Endodermal cell (in vitro differentiated cells): Measurements from ENCODE around the gene XKR7. TPM values are rescaled to one million over a fixed set of nuclear protein-coding genes. Genes with fewer than 3 reads are reported as not detected.

ENCODE experiments used
- DNase-seq: peaks from one replicate; pipeline ENCODE4 v3.0.0-alpha.2; 2017
- H3K27ac ChIP-seq: 2 replicates; pipeline ENCODE4 v1.5.1; 2013; ENCODE audit warnings: mild to moderate bottlenecking, low read depth, low read length, moderate library complexity
- H3K27me3 ChIP-seq: 2 replicates; pipeline ENCODE4 v1.6.1; 2013; ENCODE audit warnings: mild to moderate bottlenecking, low read length, moderate library complexity; ENCODE audit not compliant: insufficient read depth, control insufficient read depth, poor library complexity, severe bottlenecking
- H3K36me3 ChIP-seq: 2 replicates; pipeline ENCODE4 v1.7.0; 2013; ENCODE audit warnings: mild to moderate bottlenecking, low read length, moderate library complexity; ENCODE audit not compliant: control insufficient read depth, insufficient read depth
- H3K4me1 ChIP-seq: one replicate; pipeline ENCODE4 v1.7.0; 2013; ENCODE audit warnings: low read length; ENCODE audit not compliant: control insufficient read depth, insufficient read depth
- H3K4me3 ChIP-seq: 2 replicates; pipeline ENCODE4 v1.5.1; 2013; ENCODE audit warnings: mild to moderate bottlenecking, low read length, moderate library complexity
- H3K9ac ChIP-seq: 2 replicates; pipeline ENCODE4 v1.6.1; 2013; ENCODE audit warnings: mild to moderate bottlenecking, low read length, moderate library complexity; ENCODE audit not compliant: poor library complexity, severe bottlenecking; ENCODE audit errors: extremely low read depth
- H3K9me3 ChIP-seq: 2 replicates; pipeline ENCODE4 v1.6.1; 2013; ENCODE audit warnings: mild to moderate bottlenecking, low read length, moderate library complexity; ENCODE audit not compliant: control insufficient read depth
- H3K27ac Mint-ChIP-seq: 2 replicates; pipeline ENCODE4 v1.8.0; 2020; ENCODE audit warnings: mixed read lengths
- H3K27me3 Mint-ChIP-seq: 2 replicates; pipeline ENCODE4 v1.8.0; 2021; ENCODE audit warnings: mild to moderate bottlenecking, mixed read lengths; ENCODE audit not compliant: insufficient read depth
- H3K36me3 Mint-ChIP-seq: 2 replicates; pipeline ENCODE4 v1.8.0; 2020; ENCODE audit warnings: low read depth, mixed read lengths
- H3K4me1 Mint-ChIP-seq: 2 replicates; pipeline ENCODE4 v1.8.0; 2020; ENCODE audit warnings: mixed read lengths
- H3K4me3 Mint-ChIP-seq: 2 replicates; pipeline ENCODE4 v1.8.0; 2020; ENCODE audit warnings: mild to moderate bottlenecking, moderate library complexity, mixed read lengths
- H3K9me3 Mint-ChIP-seq: 2 replicates; pipeline ENCODE4 v1.8.0; 2020; ENCODE audit warnings: mild to moderate bottlenecking, mixed read lengths
- CTCF ChIP-seq: fragments of 200-600 bp; sonication (generic); conservative IDR thresholded peaks from 2 replicates; pipeline ENCODE4 v1.5.0; 2021; ENCODE audit warnings: antibody characterized with exemption, mild to moderate bottlenecking
- WGBS, 2 experiments: methylation state at CpG; one replicate each; pipeline versions ENCODE4 v1.1.5 to v1.1.7; 2013; ENCODE audit warnings: missing lambda C conversion rate in 2 of 2, mixed read lengths in 1 of 2; ENCODE audit not compliant: insufficient coverage in 1 of 2, insufficient read length in 1 of 2; 5-methylcytosine and 5-hydroxymethylcytosine counted together
- total RNA-seq, 2 donors: library from RNA; stranded (reverse); fragmentation: NEBNext Ultra II Directional in 1 of 2; extraction: Animal tissue kit (Norgen Biotek cat#: 25700) in 1 of 2; gene quantifications; 2 replicates in 1 of 2; 3 replicates in 1 of 2; pipeline ENCODE4 v1.2.1, GENCODE V29; 2021

XKR7 gene
- total RNA-seq, 2 donors from 2014 or later, result 2.7 to 3.1 TPM

GRCh38 chr20:31998246-31998645 lies 30.3 kb downstream of the XKR7 start:
- Mint-ChIP-seq H3K4me3 (no peak overlapping the region), H3K9me3 (no peaks in the 10 kb centered on the region), H3K36me3 (no peaks in the 10 kb centered on the region), H3K27ac (no peak overlapping the region), H3K4me1 (no peaks in the 10 kb centered on the region), H3K27me3 (peaks cover 71% of the 10 kb centered on the region)
- 86 to 88% methylated on average over 1 to 2 of the region's 2 CpGs for WGBS, 2 experiments
- H3K4me3 ChIP-seq, result no peak overlapping the region
- H3K9me3 ChIP-seq, result no peaks in the 10 kb centered on the region
- H3K9ac ChIP-seq, result no peak overlapping the region
- H3K27me3 ChIP-seq, result peaks cover 28% of the 10 kb centered on the region
- no peak for TF ChIP-seq CTCF
- no peak overlapping the region for H3K27ac ChIP-seq
- H3K36me3 ChIP-seq, result no peaks in the 10 kb centered on the region
- H3K4me1 ChIP-seq, result peaks cover 2% of the 10 kb centered on the region
- no peak for DNase-seq

- no peak overlapping the region for H3K4me3 ChIP-seq
- H3K9ac ChIP-seq, result no peak overlapping the region
- no peak overlapping the region for H3K27ac ChIP-seq
- no peak for DNase-seq
- Mint-ChIP-seq H3K4me1 (peaks cover 16% of the 10 kb centered on the region), H3K4me3 (no peak overlapping the region), H3K9me3 (no peaks in the 10 kb centered on the region), H3K27ac (no peak overlapping the region), H3K36me3 (no peaks in the 10 kb centered on the region), H3K27me3 (peaks cover 25% of the 10 kb centered on the region)
- TF ChIP-seq CTCF, result no peak
- 89 to 100% methylated on average over 1 to 2 of the region's 2 CpGs for WGBS, 2 experiments
- H3K27me3 ChIP-seq, result no peaks in the 10 kb centered on the region
- no peaks in the 10 kb centered on the region for H3K36me3 ChIP-seq
- H3K9me3 ChIP-seq, result no peaks in the 10 kb centered on the region
- peaks cover 7% of the 10 kb centered on the region for H3K4me1 ChIP-seq
Measured at GRCh38 chr20:32003325-32003724, 35.4 kb downstream of the XKR7 start.

GRCh38 chr20:32004963-32005362 lies 37.0 kb downstream of the XKR7 start:
- Histone ChIP-seq H3K9ac (no peak overlapping the region), H3K27ac (no peak overlapping the region), H3K36me3 (no peaks in the 10 kb centered on the region), H3K4me1 (peaks cover 7% of the 10 kb centered on the region), H3K4me3 (no peak overlapping the region), H3K27me3 (no peaks in the 10 kb centered on the region), H3K9me3 (no peaks in the 10 kb centered on the region)
- no peak overlapping the region for H3K4me3 Mint-ChIP-seq
- H3K27ac Mint-ChIP-seq, result no peak overlapping the region
- H3K27me3 Mint-ChIP-seq, result peaks cover 17% of the 10 kb centered on the region
- peaks cover 21% of the 10 kb centered on the region for H3K4me1 Mint-ChIP-seq
- TF ChIP-seq CTCF, result no peak
- H3K36me3 Mint-ChIP-seq, result no peaks in the 10 kb centered on the region
- H3K9me3 Mint-ChIP-seq, result no peaks in the 10 kb centered on the region
- no peak for DNase-seq
